Fibroblast of lung (primary cell): ENCODE results near the gene ABCA13.

Experiments
- EZH2 ChIP-seq: IDR thresholded peaks from 2 replicates; pipeline ENCODE4 v1.5.1; 2012; ENCODE audit warnings: low read length, control low read depth, mild to moderate bottlenecking; ENCODE audit errors: missing control alignments
- TF ChIP-seq, protein P1 (sequence below), 2 donors: IDR thresholded peaks in 1 of 2; conservative IDR thresholded peaks in 1 of 2; 1 replicate in 1 of 2; 2 replicates in 1 of 2; pipeline ENCODE4 v1.5.1; 2011 to 2012; ENCODE audit warnings: low read length in 2 of 2, control low read depth in 1 of 2, inconsistent platforms in 1 of 2, low read depth in 1 of 2, mild to moderate bottlenecking in 1 of 2

DNA sequence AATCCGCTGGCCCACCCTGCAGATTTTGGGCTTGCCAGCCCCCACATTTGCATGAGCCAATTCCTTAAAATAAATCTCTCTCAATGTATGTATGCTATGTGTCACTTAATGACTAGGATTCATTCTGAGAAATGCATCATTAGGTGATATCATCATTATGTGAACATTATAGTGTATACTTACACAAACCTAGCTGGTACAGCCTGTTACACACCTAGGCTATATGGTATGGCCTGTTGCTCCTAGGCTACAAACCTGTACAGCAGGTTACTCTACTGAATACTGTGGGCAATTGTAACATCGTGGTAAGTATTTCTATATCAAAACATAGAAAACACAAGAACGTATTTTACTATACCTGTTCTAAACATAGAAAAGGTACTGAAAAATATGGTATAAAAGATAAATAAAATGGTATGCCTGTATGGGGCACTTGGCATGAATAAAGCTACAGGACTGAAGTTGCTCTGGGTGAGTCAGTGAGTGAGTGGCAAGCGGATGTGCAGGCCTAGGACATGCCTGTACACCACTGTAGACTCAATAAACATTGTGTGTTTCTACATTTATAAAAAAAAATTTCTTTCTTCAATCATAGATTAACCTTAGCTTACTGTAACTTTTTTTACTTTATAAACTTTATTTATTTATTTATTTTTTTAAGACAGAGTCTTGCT, 135.9 kb downstream of the ABCA13 start:
- TF ChIP-seq, protein P1, sequence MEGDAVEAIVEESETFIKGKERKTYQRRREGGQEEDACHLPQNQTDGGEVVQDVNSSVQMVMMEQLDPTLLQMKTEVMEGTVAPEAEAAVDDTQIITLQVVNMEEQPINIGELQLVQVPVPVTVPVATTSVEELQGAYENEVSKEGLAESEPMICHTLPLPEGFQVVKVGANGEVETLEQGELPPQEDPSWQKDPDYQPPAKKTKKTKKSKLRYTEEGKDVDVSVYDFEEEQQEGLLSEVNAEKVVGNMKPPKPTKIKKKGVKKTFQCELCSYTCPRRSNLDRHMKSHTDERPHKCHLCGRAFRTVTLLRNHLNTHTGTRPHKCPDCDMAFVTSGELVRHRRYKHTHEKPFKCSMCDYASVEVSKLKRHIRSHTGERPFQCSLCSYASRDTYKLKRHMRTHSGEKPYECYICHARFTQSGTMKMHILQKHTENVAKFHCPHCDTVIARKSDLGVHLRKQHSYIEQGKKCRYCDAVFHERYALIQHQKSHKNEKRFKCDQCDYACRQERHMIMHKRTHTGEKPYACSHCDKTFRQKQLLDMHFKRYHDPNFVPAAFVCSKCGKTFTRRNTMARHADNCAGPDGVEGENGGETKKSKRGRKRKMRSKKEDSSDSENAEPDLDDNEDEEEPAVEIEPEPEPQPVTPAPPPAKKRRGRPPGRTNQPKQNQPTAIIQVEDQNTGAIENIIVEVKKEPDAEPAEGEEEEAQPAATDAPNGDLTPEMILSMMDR (conservative IDR thresholded peaks at IDR 0.05 in 1 of 2, IDR thresholded peaks at IDR 0.05 in 1 of 2; ENCODE audit: low read depth in 1 of 2, low read length in 2 of 2): no peak
- TF ChIP-seq EZH2: no peak
